GM10847 (cell line): ENCODE measurements around the gene ABCD1.

Source experiments
- POLR2A ChIP-seq: IDR thresholded peaks from 2 replicates; pipeline ENCODE4 v1.6.1; 2011; ENCODE audit not compliant: insufficient read length; ENCODE audit errors: extremely low read depth

Gene ABCD1

GRCh38 chrX:153692611-153693156, 32.0 kb upstream of the ABCD1 start:
- TF ChIP-seq POLR2A = no peak

- no peak for TF ChIP-seq POLR2A
Observed at GRCh38 chrX:153693216-153694086, 31.2 kb upstream of the ABCD1 start.

GRCh38 chrX:153694687-153695270, 29.9 kb upstream of the ABCD1 start:
- no peak for TF ChIP-seq POLR2A

- no peak for TF ChIP-seq POLR2A
Observed at GRCh38 chrX:153696100-153696499, 28.6 kb upstream of the ABCD1 start.

- TF ChIP-seq POLR2A = no peak
Observed at GRCh38 chrX:153697924-153698865, 26.5 kb upstream of the ABCD1 start.

- no peak for TF ChIP-seq POLR2A
Observed at GRCh38 chrX:153700376-153700945, 24.2 kb upstream of the ABCD1 start.

- TF ChIP-seq POLR2A = no peak
Observed at GRCh38 chrX:153700967-153701366, 23.7 kb upstream of the ABCD1 start.

- no peak for TF ChIP-seq POLR2A
Observed at GRCh38 chrX:153701706-153702105, 22.9 kb upstream of the ABCD1 start.

GRCh38 chrX:153702336-153703035, 22.2 kb upstream of the ABCD1 start:
- TF ChIP-seq POLR2A = no peak

GRCh38 chrX:153703036-153703370, 21.7 kb upstream of the ABCD1 start:
- no peak for TF ChIP-seq POLR2A

GRCh38 chrX:153704021-153704526, 20.6 kb upstream of the ABCD1 start:
- TF ChIP-seq POLR2A = no peak

- no peak for TF ChIP-seq POLR2A
Observed at GRCh38 chrX:153706799-153707198, 17.9 kb upstream of the ABCD1 start.

GRCh38 chrX:153707406-153707805, 17.2 kb upstream of the ABCD1 start:
- TF ChIP-seq POLR2A = no peak

- no peak for TF ChIP-seq POLR2A
Observed at GRCh38 chrX:153708415-153708814, 16.2 kb upstream of the ABCD1 start.
